A673 (cell line): Measurements from ENCODE around the gene PPM1F. TPM values are rescaled to one million over a fixed set of nuclear protein-coding genes. Genes with fewer than 3 reads are reported as not detected.

ENCODE experiments used
- BruUV-seq: library from RNA; stranded (reverse); fragments of 400-500 nt; replicated peaks from 2 replicates; lab custom pipeline; 2021; lab: Mats Ljungman, UMichigan
- CTCF ChIA-PET: fragments of 300-600 bp; sonication (Branson Sonifier 250); formaldehyde crosslinking; loops from one replicate; lab custom pipeline; 2022; ENCODE audit warnings: antibody characterized with exemption; lab: Charles Lee
- POLR2A ChIA-PET: fragments of 300-600 bp; sonication (Branson Sonifier 250); formaldehyde crosslinking; loops from one replicate; lab custom pipeline; 2022; ENCODE audit warnings: antibody characterized with exemption; ENCODE audit not compliant: low non-redundant PET; lab: Charles Lee
- DNase-seq: peaks from one replicate; pipeline ENCODE4 v3.0.0-alpha.2; 2015; ENCODE audit warnings: low spot score
- H3K27ac ChIP-seq: fragments of 200-600 bp; sonication (generic); 2 replicates; pipeline ENCODE4 v1.5.1; 2016; ENCODE audit warnings: mixed run types, low read depth, mild to moderate bottlenecking, mixed read lengths, antibody characterized with exemption, low read length; ENCODE audit not compliant: poor library complexity, severe bottlenecking
- H3K27me3 ChIP-seq: fragments of 200-600 bp; sonication (generic); replicated peaks from 2 replicates; pipeline ENCODE4 v1.6.1; 2017; ENCODE audit warnings: mixed run types, low read depth, mild to moderate bottlenecking, mixed read lengths, antibody characterized with exemption, low read length; ENCODE audit not compliant: insufficient read depth, poor library complexity
- H3K36me3 ChIP-seq: fragments of 200-600 bp; sonication (generic); 2 replicates; pipeline ENCODE4 v1.6.1; 2016; ENCODE audit warnings: mixed run types, mild to moderate bottlenecking, mixed read lengths, antibody characterized with exemption, low read length; ENCODE audit not compliant: insufficient read depth, poor library complexity, severe bottlenecking
- H3K4me1 ChIP-seq: fragments of 200-600 bp; sonication (generic); 2 replicates; pipeline ENCODE4 v1.6.1; 2017; ENCODE audit warnings: mixed run types, mild to moderate bottlenecking, mixed read lengths, antibody characterized with exemption, low read length; ENCODE audit not compliant: insufficient read depth, poor library complexity, severe bottlenecking
- H3K4me3 ChIP-seq: fragments of 200-600 bp; sonication (generic); 2 replicates; pipeline ENCODE4 v1.5.1; 2016; ENCODE audit warnings: low read depth, mixed run types, mild to moderate bottlenecking, mixed read lengths, low read length; ENCODE audit not compliant: poor library complexity, severe bottlenecking
- H3K9me3 ChIP-seq: fragments of 200-600 bp; sonication (generic); 2 replicates; pipeline ENCODE4 v1.6.1; 2016; ENCODE audit warnings: mixed run types, low read depth, mild to moderate bottlenecking, mixed read lengths, antibody characterized with exemption, low read length; ENCODE audit not compliant: poor library complexity, severe bottlenecking
- EZH2 ChIP-seq: fragments of 200-600 bp; sonication (generic); IDR thresholded peaks from 2 replicates; pipeline ENCODE4 v1.6.1; 2017; ENCODE audit warnings: borderline replicate concordance, low read depth, mild to moderate bottlenecking, mixed read lengths, antibody characterized with exemption, low read length; ENCODE audit not compliant: poor library complexity, severe bottlenecking
- intact Hi-C: fragments of 100-400 bp; cut with micrococcal nuclease; formaldehyde crosslinking; loops from one replicate; pipeline ENCODE4 v1.10.0; 2022; ENCODE audit not compliant: unreplicated experiment
- total RNA-seq: library from RNA; stranded (reverse); gene quantifications from 2 replicates; pipeline ENCODE4 v1.2.3, GENCODE V29; 2021
- TF ChIP-seq, protein P1 (sequence below): fragments of 300-800, 200-600 bp; sonication (generic); conservative IDR thresholded peaks from 2 replicates; pipeline ENCODE4 v1.5.1; 2017; ENCODE audit warnings: low read depth, mild to moderate bottlenecking, antibody characterized with exemption, low read length, moderate library complexity, mixed read lengths

PPM1F gene
- total RNA-seq, 1 experiment from 2014 or later, result 101 TPM

DNA sequence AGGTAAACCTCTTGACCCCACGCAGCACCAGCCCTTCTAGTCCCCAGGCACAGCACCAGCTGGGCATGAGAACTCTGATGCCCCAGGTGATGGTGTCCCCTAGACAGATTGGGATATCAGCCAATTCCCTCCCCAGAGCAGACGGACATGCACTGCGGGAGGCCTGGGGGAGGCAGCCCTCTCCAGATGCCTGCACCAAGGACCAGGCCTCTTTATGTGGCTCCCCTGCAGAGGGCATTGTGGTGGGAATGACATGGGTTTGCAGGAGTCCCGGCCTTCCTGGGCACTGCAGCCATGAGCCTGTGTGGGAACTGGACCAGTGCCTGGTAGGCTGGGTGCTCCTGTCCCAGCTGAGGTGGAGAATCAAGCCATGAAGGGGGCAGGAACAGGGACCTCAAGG, 25.9 kb downstream of the PPM1F start:
- Histone ChIP-seq H3K27ac (peak overlapping the region; percentile 50), H3K4me3 (no peak overlapping the region), H3K27me3 (no peaks in the 10 kb centered on the region), H3K9me3 (no peaks in the 10 kb centered on the region), H3K36me3 (peaks cover 26% of the 10 kb centered on the region), H3K4me1 (peaks cover 27% of the 10 kb centered on the region)
- CTCF ChIA-PET, result no interaction called here
- no TSS peak for BruUV-seq
- POLR2A ChIA-PET, result no interaction called here
- no peak for TF ChIP-seq EZH2
- TF ChIP-seq, protein P1, sequence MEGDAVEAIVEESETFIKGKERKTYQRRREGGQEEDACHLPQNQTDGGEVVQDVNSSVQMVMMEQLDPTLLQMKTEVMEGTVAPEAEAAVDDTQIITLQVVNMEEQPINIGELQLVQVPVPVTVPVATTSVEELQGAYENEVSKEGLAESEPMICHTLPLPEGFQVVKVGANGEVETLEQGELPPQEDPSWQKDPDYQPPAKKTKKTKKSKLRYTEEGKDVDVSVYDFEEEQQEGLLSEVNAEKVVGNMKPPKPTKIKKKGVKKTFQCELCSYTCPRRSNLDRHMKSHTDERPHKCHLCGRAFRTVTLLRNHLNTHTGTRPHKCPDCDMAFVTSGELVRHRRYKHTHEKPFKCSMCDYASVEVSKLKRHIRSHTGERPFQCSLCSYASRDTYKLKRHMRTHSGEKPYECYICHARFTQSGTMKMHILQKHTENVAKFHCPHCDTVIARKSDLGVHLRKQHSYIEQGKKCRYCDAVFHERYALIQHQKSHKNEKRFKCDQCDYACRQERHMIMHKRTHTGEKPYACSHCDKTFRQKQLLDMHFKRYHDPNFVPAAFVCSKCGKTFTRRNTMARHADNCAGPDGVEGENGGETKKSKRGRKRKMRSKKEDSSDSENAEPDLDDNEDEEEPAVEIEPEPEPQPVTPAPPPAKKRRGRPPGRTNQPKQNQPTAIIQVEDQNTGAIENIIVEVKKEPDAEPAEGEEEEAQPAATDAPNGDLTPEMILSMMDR, result no peak
- intact Hi-C loops, result no loop called here
- DNase-seq, result no peak

DNA sequence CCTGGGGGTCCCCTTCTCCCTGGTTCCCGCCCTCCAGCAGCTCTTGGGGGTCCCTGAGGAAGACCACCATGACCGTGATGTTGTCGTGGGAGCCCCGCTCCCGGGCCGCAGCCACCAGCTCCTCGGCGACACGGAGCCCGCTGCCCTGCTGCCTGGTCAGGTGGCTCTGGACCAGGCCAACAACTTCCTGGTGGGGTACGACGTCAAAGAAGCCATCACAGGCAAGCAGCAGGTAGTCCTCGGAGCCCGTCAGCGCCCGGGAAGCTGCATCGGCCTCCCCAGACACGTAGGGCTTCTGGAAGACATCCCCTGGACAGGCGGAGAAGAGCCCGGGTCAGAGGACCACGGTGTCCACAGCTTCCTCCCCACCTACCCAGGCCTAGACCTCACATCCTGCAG, 29.5 kb downstream of the PPM1F start:
- H3K36me3 ChIP-seq, result peaks cover 3% of the 10 kb centered on the region
- peaks cover 27% of the 10 kb centered on the region for H3K4me1 ChIP-seq
- POLR2A ChIA-PET, result no interaction called here
- intact Hi-C loops, result no loop called here
- H3K27ac ChIP-seq, result no peak overlapping the region
- no TSS peak for BruUV-seq
- DNase-seq, result no peak
- CTCF ChIA-PET, result no interaction called here
- H3K27me3 ChIP-seq, result no peaks in the 10 kb centered on the region
- H3K9me3 ChIP-seq, result no peaks in the 10 kb centered on the region
- TF ChIP-seq, protein P1, result no peak
- no peak for TF ChIP-seq EZH2
- H3K4me3 ChIP-seq, result no peak overlapping the region

DNA sequence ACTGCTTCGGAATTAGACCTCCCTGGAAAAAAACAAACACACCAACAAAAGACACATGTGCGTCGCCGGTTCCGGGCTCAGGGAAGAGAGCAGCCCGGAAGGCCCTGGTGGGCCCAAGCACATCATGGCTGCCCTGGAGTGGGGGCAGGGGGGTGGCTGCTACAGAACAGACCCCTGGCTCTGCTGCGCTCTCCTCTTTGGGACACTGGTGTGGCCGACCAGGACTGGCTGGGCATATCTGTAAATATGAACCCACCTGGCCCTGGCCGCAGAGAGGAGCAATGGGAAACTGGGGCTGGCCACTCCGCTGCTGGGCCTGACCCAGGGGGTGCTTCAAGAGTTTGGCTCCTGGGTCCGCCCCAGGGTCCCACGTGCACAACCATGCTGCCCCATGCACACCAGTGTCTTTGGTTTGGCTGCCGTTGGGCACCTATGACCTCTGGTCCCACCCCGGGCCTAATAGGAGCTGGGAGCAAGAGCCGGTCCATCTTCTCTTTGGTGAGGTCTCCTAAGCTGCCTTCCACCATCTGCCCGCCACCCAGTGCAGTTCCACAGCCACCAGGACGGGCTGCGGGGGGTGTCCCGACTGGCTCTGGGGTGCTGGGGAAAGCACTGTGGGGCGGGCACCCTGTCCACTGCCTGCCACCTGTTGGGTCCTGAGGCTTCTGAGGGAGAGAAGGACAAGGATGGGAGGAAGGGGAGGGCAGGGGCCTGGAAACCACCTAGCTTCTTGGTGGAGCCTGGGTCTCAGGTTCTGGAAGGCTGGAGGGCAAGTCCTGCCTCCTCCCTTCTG, 30.1 kb downstream of the PPM1F start:
- Histone ChIP-seq H3K4me3 (no peak overlapping the region), H3K4me1 (peaks cover 25% of the 10 kb centered on the region), H3K9me3 (no peaks in the 10 kb centered on the region), H3K27me3 (no peaks in the 10 kb centered on the region), H3K27ac (no peak overlapping the region), H3K36me3 (peaks cover 3% of the 10 kb centered on the region)
- DNase-seq, result no peak
- TF ChIP-seq EZH2, result no peak
- TF ChIP-seq, protein P1, result no peak
- CTCF ChIA-PET, result interaction anchor here (0.5 kb wide), 1 partner anchor 12 kb away, joined by 4 read pairs; no protein-coding TSS in a partner anchor
- intact Hi-C loops, result no loop called here
- no TSS peak for BruUV-seq
- POLR2A ChIA-PET, result interaction anchor here (0.6 kb wide), 1 partner anchor 235 kb away, joined by 3 read pairs; no protein-coding TSS in a partner anchor
